Gastroesophageal sphincter (tissue), 3 donors: ENCODE results near the gene NFATC2.

Source experiments
- CTCF ChIP-seq, 4 experiments: fragments of 200-600 bp in 2 of 4; fragments of 450-650 bp in 2 of 4; sonication (generic) in 1 of 4; IDR thresholded peaks; one replicate each; pipeline ENCODE4 v1.5.1; 2017 to 2019; ENCODE audit warnings: antibody characterized with exemption in 4 of 4, mild to moderate bottlenecking in 2 of 4, moderate library complexity in 2 of 4
- EP300 ChIP-seq: sonication (generic); formaldehyde crosslinking; IDR thresholded peaks from one replicate; pipeline ENCODE4 v1.6.1; 2017; ENCODE audit warnings: antibody characterized with exemption, mild to moderate bottlenecking
- POLR2A ChIP-seq, 2 donors: fragments of 450-650 bp; IDR thresholded peaks; one replicate each; pipeline ENCODE4 v1.6.1; 2017; ENCODE audit warnings: antibody characterized with exemption in 2 of 2, mild to moderate bottlenecking in 2 of 2, moderate library complexity in 1 of 2

GRCh38 chr20:51533291-51534172 lies 9.0 kb downstream of the NFATC2 start:
- TF ChIP-seq CTCF (IDR thresholded peaks at IDR 0.05) (no peak), POLR2A (IDR thresholded peaks at IDR 0.05) (no peak), EP300 (no peak)
